HG03457 (cell line): ENCODE data around the gene PPAT.
"Not testable (repeated sequence)": the region's sequence is repeated elsewhere in the genome, so short reads cannot be mapped to it uniquely, and the experiment has no call there.

Experiments
- ATAC-seq: cut with Tn5 transposase; IDR thresholded peaks from one replicate; pipeline ENCODE4 v1.9.1; 2021; ENCODE audit warnings: moderate number of reproducible peaks; ENCODE audit not compliant: unreplicated experiment

Gene PPAT

GRCh38 chr4:56435140-56435926, at the start of gene PPAT:
Gene PPAT (minus strand): TSS chr4:56435615. CDS start chr4:56435477, 138 bp downstream.
- ATAC-seq, result peak; percentile 67

- no peak for ATAC-seq
Observed at GRCh38 chr4:56480691-56481090, 45.3 kb upstream of the PPAT start.

GRCh38 chr4:56477192-56477702, 41.8 kb upstream of the PPAT start:
- ATAC-seq, result no peak

GRCh38 chr4:56475917-56476316, 40.5 kb upstream of the PPAT start:
- ATAC-seq, result no peak

- ATAC-seq, result no peak
Observed at GRCh38 chr4:56469489-56470210, 34.2 kb upstream of the PPAT start.

GRCh38 chr4:56468097-56468422, 32.6 kb upstream of the PPAT start:
- peak; percentile 41 for ATAC-seq

GRCh38 chr4:56467284-56468096, 32.1 kb upstream of the PPAT start, which contains the start of gene SRP72:
Gene SRP72 (plus strand): TSS chr4:56467617. CDS start chr4:56467636, 19 bp downstream.
- peak; percentile 84 for ATAC-seq

GRCh38 chr4:56466910-56467283, 31.5 kb upstream of the PPAT start:
- ATAC-seq, result no peak

- ATAC-seq, result not testable (repeated sequence)
Observed at GRCh38 chr4:56466296-56466761, 30.9 kb upstream of the PPAT start.

- no peak for ATAC-seq
Observed at GRCh38 chr4:56465599-56466295, 30.3 kb upstream of the PPAT start.

- ATAC-seq, result no peak
Observed at GRCh38 chr4:56464581-56464980, 29.2 kb upstream of the PPAT start.

- ATAC-seq, result no peak
Observed at GRCh38 chr4:56463711-56464110, 28.3 kb upstream of the PPAT start.

- ATAC-seq, result no peak
Observed at GRCh38 chr4:56462157-56462556, 26.7 kb upstream of the PPAT start.

- no peak for ATAC-seq
Observed at GRCh38 chr4:56460085-56460484, 24.7 kb upstream of the PPAT start.

GRCh38 chr4:56450342-56450741, 14.9 kb upstream of the PPAT start:
- ATAC-seq, result no peak

GRCh38 chr4:56449475-56449874, 14.1 kb upstream of the PPAT start:
- not testable (repeated sequence) for ATAC-seq

- ATAC-seq, result no peak
Observed at GRCh38 chr4:56448301-56448700, 12.9 kb upstream of the PPAT start.

- no peak for ATAC-seq
Observed at GRCh38 chr4:56445699-56446098, 10.3 kb upstream of the PPAT start.

- ATAC-seq, result no peak
Observed at GRCh38 chr4:56444719-56445118, 9.3 kb upstream of the PPAT start.

GRCh38 chr4:56440983-56441382, 5.6 kb upstream of the PPAT start:
- ATAC-seq, result no peak

GRCh38 chr4:56438766-56439165, 3.4 kb upstream of the PPAT start:
- no peak for ATAC-seq
